Measurements from ENCODE around the gene PLD5.

The PLD5 gene

GRCh38 chr1:242524571-242525359 is at the start of gene PLD5:
Gene PLD5 (minus strand): TSS chr1:242524697.
- DNase-seq (ENCODE audit: low read depth), result no peak

GRCh38 chr1:242569867-242570266 is 45.4 kb upstream of the PLD5 start:
- no peak for DNase-seq (ENCODE audit: low read depth)

GRCh38 chr1:242568666-242569065 is 44.2 kb upstream of the PLD5 start:
- DNase-seq (ENCODE audit: low read depth), result no peak

GRCh38 chr1:242567596-242567995 is 43.1 kb upstream of the PLD5 start:
- DNase-seq (ENCODE audit: low read depth), result no peak

GRCh38 chr1:242556759-242557158 is 32.3 kb upstream of the PLD5 start:
- DNase-seq (ENCODE audit: low read depth), result no peak

GRCh38 chr1:242556276-242556675 is 31.8 kb upstream of the PLD5 start:
- no peak for DNase-seq (ENCODE audit: low read depth)

- DNase-seq (ENCODE audit: low read depth), result no peak
Observed at GRCh38 chr1:242554577-242554976, 30.1 kb upstream of the PLD5 start.

- DNase-seq (ENCODE audit: low read depth), result no peak
Observed at GRCh38 chr1:242546849-242547729, 22.6 kb upstream of the PLD5 start.

- no peak for DNase-seq (ENCODE audit: low read depth)
Observed at GRCh38 chr1:242546441-242546840, 21.9 kb upstream of the PLD5 start.

GRCh38 chr1:242544071-242544470 is 19.6 kb upstream of the PLD5 start:
- DNase-seq (ENCODE audit: low read depth), result no peak

- DNase-seq (ENCODE audit: low read depth), result no peak
Observed at GRCh38 chr1:242542271-242542670, 17.8 kb upstream of the PLD5 start.

- no peak for DNase-seq (ENCODE audit: low read depth)
Observed at GRCh38 chr1:242535986-242536385, 11.5 kb upstream of the PLD5 start.

- no peak for DNase-seq (ENCODE audit: low read depth)
Observed at GRCh38 chr1:242534753-242535152, 10.3 kb upstream of the PLD5 start.

- DNase-seq (ENCODE audit: low read depth), result no peak
Observed at GRCh38 chr1:242530761-242531160, 6.3 kb upstream of the PLD5 start.

GRCh38 chr1:242525769-242526168 is 1.3 kb upstream of the PLD5 start:
- DNase-seq (ENCODE audit: low read depth), result no peak

- DNase-seq (ENCODE audit: low read depth), result no peak
Observed at GRCh38 chr1:242525360-242525722, 844 bp upstream of the PLD5 start.

- no peak for DNase-seq (ENCODE audit: low read depth)
Observed at GRCh38 chr1:242523719-242524570, 552 bp downstream of the PLD5 start.

GRCh38 chr1:242522996-242523718 is 1.3 kb downstream of the PLD5 start:
- DNase-seq (ENCODE audit: low read depth), result no peak

GRCh38 chr1:242522304-242522945 is 2.1 kb downstream of the PLD5 start:
- DNase-seq (ENCODE audit: low read depth), result no peak

- DNase-seq (ENCODE audit: low read depth), result no peak
Observed at GRCh38 chr1:242515555-242515954, 8.9 kb downstream of the PLD5 start.

GRCh38 chr1:242506724-242507123 is 17.8 kb downstream of the PLD5 start:
- no peak for DNase-seq (ENCODE audit: low read depth)

Data from activated T-cell treated with anti-CD3 and anti-CD28 coated beads for 24 hours (primary cell).